Ectodermal cell (in vitro differentiated cells): Measurements from ENCODE around the gene JPH2.
"Not testable (repeated sequence)": the region's sequence is repeated elsewhere in the genome, so short reads cannot be mapped to it uniquely, and the experiment has no call there.

Experiments
- H3K27ac ChIP-seq: 2 replicates; pipeline ENCODE4 v1.7.0; 2013; ENCODE audit warnings: mild to moderate bottlenecking, low read depth, low read length; ENCODE audit not compliant: insufficient read depth, poor library complexity, severe bottlenecking
- H3K27me3 ChIP-seq: 2 replicates; pipeline ENCODE4 v1.7.0; 2013; ENCODE audit warnings: mild to moderate bottlenecking, low read length; ENCODE audit not compliant: insufficient read depth, control insufficient read depth, poor library complexity, severe bottlenecking
- H3K36me3 ChIP-seq: one replicate; pipeline ENCODE4 v1.7.0; 2013; ENCODE audit warnings: low read length; ENCODE audit not compliant: control insufficient read depth, insufficient read depth
- H3K4me1 ChIP-seq: one replicate; pipeline ENCODE4 v1.7.0; 2013; ENCODE audit warnings: low read length; ENCODE audit not compliant: control insufficient read depth, insufficient read depth
- H3K4me3 ChIP-seq: 2 replicates; pipeline ENCODE4 v1.7.0; 2013; ENCODE audit warnings: low read depth, low read length, control low read depth; ENCODE audit not compliant: insufficient read depth
- H3K9me3 ChIP-seq: 2 replicates; pipeline ENCODE4 v1.7.0; 2013; ENCODE audit warnings: mild to moderate bottlenecking, low read length, moderate library complexity; ENCODE audit not compliant: control insufficient read depth
- WGBS, 2 experiments: methylation state at CpG; one replicate each; pipeline ENCODE4 v1.1.7; 2013; ENCODE audit warnings: missing lambda C conversion rate in 2 of 2; 5-methylcytosine and 5-hydroxymethylcytosine counted together

Gene JPH2

GRCh38 chr20:44203161-44203560 lies 16.2 kb upstream of the JPH2 start:
- WGBS, 2 experiments, result 90 to 100% methylated on average over 1 to 2 of the region's 2 CpGs
- Histone ChIP-seq H3K27ac (no peak overlapping the region), H3K4me1 (no peaks in the 10 kb centered on the region), H3K36me3 (peaks cover 41% of the 10 kb centered on the region), H3K4me3 (no peak overlapping the region), H3K27me3 (no peaks in the 10 kb centered on the region), H3K9me3 (no peaks in the 10 kb centered on the region)

GRCh38 chr20:44200983-44201382 lies 14.0 kb upstream of the JPH2 start:
- H3K27me3 ChIP-seq, result no peaks in the 10 kb centered on the region
- 30 to 66% methylated on average over 1 to 2 of the region's 2 CpGs for WGBS, 2 experiments
- no peaks in the 10 kb centered on the region for H3K4me1 ChIP-seq
- H3K36me3 ChIP-seq, result peaks cover 50% of the 10 kb centered on the region
- H3K4me3 ChIP-seq, result no peak overlapping the region
- H3K27ac ChIP-seq, result no peak overlapping the region
- H3K9me3 ChIP-seq, result no peaks in the 10 kb centered on the region

GRCh38 chr20:44200371-44200770 lies 13.4 kb upstream of the JPH2 start:
- H3K4me1 ChIP-seq, result no peaks in the 10 kb centered on the region
- peaks cover 49% of the 10 kb centered on the region for H3K36me3 ChIP-seq
- H3K9me3 ChIP-seq, result no peaks in the 10 kb centered on the region
- H3K27me3 ChIP-seq, result no peaks in the 10 kb centered on the region
- H3K27ac ChIP-seq, result no peak overlapping the region
- 95 to 100% methylated on average over 4 of the region's 4 CpGs for WGBS, 2 experiments
- H3K4me3 ChIP-seq, result no peak overlapping the region

- peaks cover 44% of the 10 kb centered on the region for H3K36me3 ChIP-seq
- H3K9me3 ChIP-seq, result no peaks in the 10 kb centered on the region
- H3K27ac ChIP-seq, result no peak overlapping the region
- H3K27me3 ChIP-seq, result no peaks in the 10 kb centered on the region
- H3K4me3 ChIP-seq, result no peak overlapping the region
- H3K4me1 ChIP-seq, result no peaks in the 10 kb centered on the region
- 97 to 98% methylated on average over 4 of the region's 4 CpGs for WGBS, 2 experiments
Measured at GRCh38 chr20:44199877-44200276, 12.9 kb upstream of the JPH2 start.

GRCh38 chr20:44198872-44199271 lies 11.9 kb upstream of the JPH2 start:
- Histone ChIP-seq H3K27me3 (no peaks in the 10 kb centered on the region), H3K4me3 (no peak overlapping the region), H3K27ac (no peak overlapping the region), H3K9me3 (no peaks in the 10 kb centered on the region), H3K4me1 (no peaks in the 10 kb centered on the region), H3K36me3 (peaks cover 36% of the 10 kb centered on the region)
- 96 to 98% methylated on average over 4 of the region's 4 CpGs for WGBS, 2 experiments

GRCh38 chr20:44196271-44196670 lies 9.3 kb upstream of the JPH2 start:
- WGBS, 2 experiments, result 87 to 94% methylated on average over 1 to 2 of the region's 3 CpGs
- H3K4me3 ChIP-seq, result no peak overlapping the region
- no peak overlapping the region for H3K27ac ChIP-seq
- no peaks in the 10 kb centered on the region for H3K9me3 ChIP-seq
- peaks cover 30% of the 10 kb centered on the region for H3K36me3 ChIP-seq
- H3K27me3 ChIP-seq, result no peaks in the 10 kb centered on the region
- H3K4me1 ChIP-seq, result no peaks in the 10 kb centered on the region

- H3K36me3 ChIP-seq, result peaks cover 25% of the 10 kb centered on the region
- H3K27me3 ChIP-seq, result no peaks in the 10 kb centered on the region
- WGBS, 2 experiments, result no CpG with 5 or more reads among the region's 1 CpG
Measured at GRCh38 chr20:44195605-44196004, 8.6 kb upstream of the JPH2 start.

GRCh38 chr20:44193801-44194200 lies 6.8 kb upstream of the JPH2 start:
- Histone ChIP-seq H3K4me3 (no peak overlapping the region), H3K27me3 (no peaks in the 10 kb centered on the region), H3K4me1 (no peaks in the 10 kb centered on the region), H3K27ac (no peak overlapping the region), H3K36me3 (peaks cover 9% of the 10 kb centered on the region), H3K9me3 (no peaks in the 10 kb centered on the region)
- WGBS, 2 experiments, result 84 to 86% methylated on average over 1 to 2 of the region's 2 CpGs

More at GRCh38 chr20:44195605-44196004, 8.6 kb upstream of the JPH2 start:
- Histone ChIP-seq H3K4me1 (no peaks in the 10 kb centered on the region), H3K9me3 (no peaks in the 10 kb centered on the region), H3K4me3 (no peak overlapping the region), H3K27ac (no peak overlapping the region)

- 98 to 99% methylated on average over 5 of the region's 5 CpGs for WGBS, 2 experiments
Measured at GRCh38 chr20:44191640-44192039, 4.7 kb upstream of the JPH2 start.

GRCh38 chr20:44190197-44190852 lies 3.3 kb upstream of the JPH2 start:
- 41 to 45% methylated on average over 14 to 15 of the region's 15 CpGs for WGBS, 2 experiments
- H3K27me3 ChIP-seq, result peaks cover 17% of the 10 kb centered on the region
- not testable (repeated sequence) for H3K36me3 ChIP-seq, H3K9me3 ChIP-seq, H3K27ac ChIP-seq, H3K4me3 ChIP-seq
- peaks cover 11% of the 10 kb centered on the region for H3K4me1 ChIP-seq

More at GRCh38 chr20:44191640-44192039, 4.7 kb upstream of the JPH2 start:
- H3K36me3 ChIP-seq, H3K9me3 ChIP-seq, H3K4me3 ChIP-seq, H3K27ac ChIP-seq: not testable (repeated sequence)
- Histone ChIP-seq H3K27me3 (peaks cover 12% of the 10 kb centered on the region), H3K4me1 (peaks cover 11% of the 10 kb centered on the region)
